GM21619 (cell line): ENCODE results near the gene FAT1.

ENCODE experiments used
- ATAC-seq: cut with Tn5 transposase; IDR thresholded peaks from one replicate; pipeline ENCODE4 v1.9.1; 2021; ENCODE audit not compliant: unreplicated experiment

The FAT1 gene

DNA sequence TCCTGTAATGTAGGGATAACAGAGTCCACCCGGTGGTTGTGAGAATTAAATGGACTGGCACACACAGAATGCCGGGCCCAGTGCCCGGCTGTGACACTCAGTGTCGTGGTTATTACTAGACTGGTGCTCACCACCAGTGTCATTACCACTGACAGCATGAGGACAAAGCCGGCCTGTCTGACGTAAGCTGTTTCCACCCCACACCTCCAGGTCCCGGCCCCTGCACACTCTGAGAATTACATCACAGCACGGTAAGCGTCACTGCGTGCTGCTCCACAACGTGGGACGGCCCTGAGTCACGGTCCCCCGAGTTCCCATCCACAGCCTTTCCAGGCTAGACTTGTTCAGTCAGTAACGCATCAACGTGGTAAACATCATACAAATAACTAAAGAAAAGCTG is 22.9 kb downstream of the FAT1 start:
- no peak for ATAC-seq

- ATAC-seq: no peak
Measured at GRCh38 chr4:186699881-186700397, 23.7 kb downstream of the FAT1 start.

GRCh38 chr4:186699298-186699697 is 24.4 kb downstream of the FAT1 start:
- no peak for ATAC-seq

- no peak for ATAC-seq
Measured at GRCh38 chr4:186698525-186698924, 25.1 kb downstream of the FAT1 start.

GRCh38 chr4:186698028-186698427 is 25.6 kb downstream of the FAT1 start:
- ATAC-seq: no peak

- ATAC-seq: no peak
Measured at GRCh38 chr4:186695392-186695791, 28.3 kb downstream of the FAT1 start.

GRCh38 chr4:186693894-186694293 is 29.8 kb downstream of the FAT1 start:
- no peak for ATAC-seq

DNA sequence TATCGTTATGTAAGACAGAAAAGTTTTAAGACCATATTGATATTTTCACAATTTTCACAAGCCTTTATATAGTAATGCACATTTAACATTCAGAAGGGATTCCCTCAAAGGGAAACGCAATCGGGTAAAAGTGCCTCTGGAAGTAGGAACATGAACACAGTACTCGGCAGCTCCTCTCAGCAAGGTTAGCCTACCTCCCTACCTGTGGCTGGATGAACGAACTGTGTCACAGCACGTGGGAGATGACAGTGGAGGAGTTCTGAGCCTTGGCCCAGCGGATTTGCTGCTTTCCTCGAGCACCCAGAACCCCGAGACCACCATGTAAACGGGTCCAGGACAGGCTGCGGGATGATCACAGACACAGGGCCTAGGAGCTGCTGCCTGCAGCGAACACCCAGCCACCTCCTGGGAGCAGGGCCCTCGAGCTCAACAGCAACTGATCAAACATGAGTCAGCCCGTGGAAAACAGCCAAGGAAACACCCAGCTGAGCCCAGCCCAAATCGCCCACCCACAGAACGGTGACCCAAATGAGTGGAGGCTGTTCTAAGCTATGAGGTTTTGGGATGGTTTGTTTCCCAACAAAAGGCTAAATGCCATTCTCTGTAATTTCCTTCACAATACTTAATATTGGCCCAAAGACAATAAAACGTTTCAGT is 30.4 kb downstream of the FAT1 start:
- ATAC-seq: no peak

GRCh38 chr4:186691396-186691795 is 32.3 kb downstream of the FAT1 start:
- no peak for ATAC-seq

DNA sequence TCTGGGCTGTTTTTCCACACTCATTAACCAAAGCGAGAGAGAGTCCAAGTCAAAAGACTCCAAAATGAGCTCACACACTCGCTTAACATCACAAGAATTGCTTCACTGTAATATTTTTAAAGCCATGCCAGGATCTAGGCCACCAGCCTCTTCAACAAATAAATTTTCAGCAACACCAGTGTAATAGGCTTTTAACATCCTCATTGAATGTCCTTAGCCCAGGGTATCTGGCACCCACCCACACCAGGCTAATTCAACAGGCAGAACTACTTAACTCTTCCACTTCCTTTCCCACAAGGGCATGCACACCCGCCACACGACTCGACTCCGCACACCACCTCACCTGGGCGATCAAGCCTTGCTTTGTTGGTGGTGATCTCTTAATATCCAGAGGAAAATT is 34.2 kb downstream of the FAT1 start:
- no peak for ATAC-seq

DNA sequence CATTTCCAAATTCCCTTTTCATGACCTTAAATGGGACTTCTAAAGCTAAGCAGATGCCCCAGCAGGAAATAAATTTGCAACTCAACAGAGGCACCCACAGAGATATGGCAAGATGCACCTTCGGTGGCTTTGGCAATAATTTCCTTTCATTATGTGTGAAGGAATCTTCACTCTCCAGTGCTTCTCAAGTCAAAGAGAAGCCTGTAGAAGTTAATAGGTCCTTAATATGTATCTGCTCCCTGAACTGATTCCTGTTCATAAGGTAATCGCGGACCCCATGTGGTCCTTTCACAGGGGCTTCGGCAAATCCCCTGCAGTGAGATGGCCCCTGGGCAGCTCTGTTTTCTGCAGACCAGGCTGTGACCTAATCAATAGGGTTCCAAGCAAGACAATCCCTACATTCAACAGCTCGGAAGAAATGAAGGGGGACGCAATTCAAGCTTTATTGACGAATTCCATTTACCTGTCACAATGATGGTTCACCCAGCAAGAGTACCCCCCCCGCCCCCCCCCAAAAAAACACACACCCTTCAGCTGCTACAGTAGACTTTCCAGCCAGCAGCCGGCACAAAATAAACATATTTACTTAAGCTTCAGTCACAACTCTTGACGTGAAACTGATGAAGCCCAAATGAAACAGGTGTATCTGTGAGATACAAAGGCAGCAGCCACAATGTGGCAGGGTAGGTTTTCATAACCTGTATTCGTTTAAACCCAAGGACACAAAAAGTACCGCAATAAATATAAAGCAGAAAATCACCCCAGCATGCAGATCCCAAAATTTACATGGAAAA is 35.3 kb downstream of the FAT1 start:
- ATAC-seq: no peak

GRCh38 chr4:186687265-186687664 is 36.4 kb downstream of the FAT1 start:
- ATAC-seq: no peak

DNA sequence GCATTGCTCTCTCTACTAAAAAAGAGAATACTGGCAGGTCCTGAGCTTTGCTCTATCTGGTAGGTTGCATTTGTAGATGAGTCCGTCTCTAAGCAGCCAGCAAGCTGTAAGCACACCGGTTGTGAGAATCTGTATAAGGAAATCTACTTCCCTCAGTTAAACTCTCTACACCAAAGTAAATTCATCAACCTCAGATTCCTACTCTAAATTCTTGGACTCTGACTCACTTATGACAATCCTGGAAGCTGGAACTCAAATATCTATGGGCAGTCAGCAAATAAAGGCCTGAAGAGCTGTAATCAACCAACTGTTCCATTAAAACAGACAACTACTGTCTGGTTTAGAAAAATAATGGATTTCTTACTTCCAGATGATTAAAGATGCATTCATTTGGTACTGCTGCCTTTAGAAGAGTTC is 37.9 kb downstream of the FAT1 start:
- ATAC-seq: no peak

DNA sequence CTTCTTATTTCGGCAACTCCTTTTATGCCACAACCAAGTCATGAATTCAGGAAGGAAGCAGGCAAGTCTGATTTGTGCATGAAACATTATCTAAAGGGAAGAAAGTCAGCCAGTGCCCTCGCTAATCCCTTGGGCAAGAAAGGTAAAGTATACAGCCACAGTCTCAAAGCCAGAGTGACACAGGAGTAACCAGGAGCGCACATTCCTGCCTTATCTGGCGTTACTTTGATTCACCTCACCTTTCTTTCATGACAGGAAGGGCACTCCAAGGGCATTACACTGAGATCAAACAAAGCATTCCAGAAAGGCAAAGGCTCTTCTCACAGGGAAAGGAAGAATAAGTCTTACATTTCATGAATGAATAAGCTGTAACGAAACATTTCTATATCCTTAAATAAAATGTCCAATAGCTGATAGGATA is 38.8 kb downstream of the FAT1 start:
- no peak for ATAC-seq

GRCh38 chr4:186684220-186684619 is 39.4 kb downstream of the FAT1 start:
- no peak for ATAC-seq

- no peak for ATAC-seq
Measured at GRCh38 chr4:186680641-186681040, 43.0 kb downstream of the FAT1 start.

DNA sequence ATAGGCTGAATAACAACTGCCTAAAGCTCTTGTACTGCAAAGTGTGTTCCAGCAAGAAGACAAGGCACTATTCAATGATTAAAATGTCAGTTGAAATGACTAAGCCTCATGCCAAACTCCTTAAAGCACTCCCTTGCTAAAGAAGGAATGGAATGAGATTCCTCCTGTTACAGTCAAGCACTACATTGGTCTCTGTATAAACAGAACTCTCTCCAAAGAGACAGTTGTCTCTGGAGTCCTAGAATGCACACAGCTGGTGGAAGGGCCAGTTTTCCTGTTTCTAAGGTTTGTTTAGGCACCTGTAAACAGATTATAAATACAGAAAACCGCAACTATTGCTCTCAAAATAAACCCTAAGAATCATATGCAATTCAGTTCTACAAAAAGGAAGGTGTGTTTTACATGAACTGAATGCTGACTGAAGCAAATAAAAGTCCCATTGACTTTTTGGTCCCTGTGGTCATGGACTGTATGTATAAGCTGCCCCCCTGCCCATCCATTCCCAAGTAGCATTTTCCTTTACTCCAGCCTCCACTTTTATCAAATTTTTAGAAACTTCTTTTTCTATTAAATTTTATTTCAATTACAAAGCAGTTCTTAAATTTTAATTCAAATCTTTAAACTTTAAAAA is 47.0 kb downstream of the FAT1 start:
- ATAC-seq: no peak

DNA sequence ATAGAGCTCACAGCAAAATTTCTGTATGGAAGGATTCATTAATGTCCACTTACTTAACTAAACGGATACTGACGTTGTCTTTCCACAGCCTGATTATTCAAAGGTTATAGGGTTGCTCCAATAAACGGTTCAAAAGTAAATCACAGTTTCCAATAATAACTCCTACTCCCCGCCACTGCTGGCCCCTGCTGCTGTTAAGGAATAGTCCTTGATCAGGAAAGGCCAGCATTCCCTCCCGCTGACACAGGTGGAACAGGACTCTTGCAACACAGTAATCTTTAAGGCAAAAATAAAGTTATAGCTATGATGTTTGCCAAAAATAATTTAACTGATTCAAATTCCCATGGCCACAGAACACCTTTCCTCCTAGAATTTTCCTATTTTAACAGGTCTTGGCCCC is 53.9 kb downstream of the FAT1 start:
- ATAC-seq: no peak

DNA sequence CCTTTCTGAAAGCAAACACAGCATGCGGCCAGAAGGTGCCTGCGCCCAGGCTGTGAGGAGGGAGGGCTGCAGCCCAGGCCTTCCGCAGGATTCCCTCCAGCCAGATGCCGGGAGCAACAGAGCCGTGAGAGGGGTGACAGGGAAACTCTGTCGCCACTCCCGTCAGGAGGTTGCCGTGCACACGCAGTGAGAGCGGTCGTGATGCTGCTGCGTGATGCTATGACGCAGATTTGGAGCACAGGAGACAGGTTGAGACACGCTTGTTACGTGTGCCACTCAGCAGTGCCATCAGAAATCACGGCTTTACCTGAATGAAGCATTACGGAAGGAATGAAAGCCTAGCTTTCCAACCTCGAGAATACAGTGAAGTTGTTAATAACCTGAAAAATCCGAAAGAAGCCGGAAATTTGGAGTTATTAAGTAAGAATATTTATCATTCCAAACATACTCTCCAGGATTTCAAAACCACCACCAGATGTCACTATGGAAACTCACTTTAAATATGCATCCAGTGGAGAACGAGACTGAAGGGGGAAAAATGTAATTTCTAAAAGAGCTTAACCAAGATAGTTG is 54.4 kb downstream of the FAT1 start:
- ATAC-seq: no peak

DNA sequence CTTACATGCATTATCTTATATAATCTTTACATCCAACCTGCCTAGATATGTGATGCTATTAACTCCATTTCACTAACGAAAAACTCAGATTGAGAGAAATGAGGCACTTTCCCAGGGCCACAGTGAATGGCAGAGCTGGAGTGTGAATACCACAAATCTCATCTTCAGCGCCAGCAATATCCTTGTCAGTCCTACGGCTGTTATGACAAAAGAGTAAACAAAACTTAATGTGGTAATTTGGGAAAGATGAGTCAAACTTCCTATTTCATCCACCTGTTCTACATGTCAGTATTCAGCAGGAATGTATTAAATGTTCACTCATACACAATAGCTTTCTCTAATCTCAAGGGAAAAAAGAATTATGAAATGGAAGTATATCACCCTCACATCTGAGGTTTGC is 56.9 kb downstream of the FAT1 start:
- no peak for ATAC-seq

DNA sequence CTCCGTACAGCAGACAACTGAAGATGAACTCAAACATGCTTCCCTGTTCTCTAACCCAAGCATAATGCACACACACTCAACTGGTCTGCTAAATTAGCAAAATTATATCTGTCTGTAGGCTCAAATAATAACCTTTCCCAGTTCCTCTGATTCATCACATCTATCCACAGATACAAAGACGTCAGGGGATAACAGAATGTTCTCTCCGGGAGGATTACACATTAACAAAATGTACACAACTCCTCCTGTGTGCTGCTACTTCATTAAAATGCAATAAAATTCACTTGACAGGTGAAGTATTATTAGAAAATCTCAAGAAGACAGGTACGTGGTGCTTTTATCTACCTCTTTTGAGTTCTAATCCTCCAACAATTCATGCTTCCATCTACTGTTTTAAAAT is 57.4 kb downstream of the FAT1 start:
- ATAC-seq: no peak

- no peak for ATAC-seq
Measured at GRCh38 chr4:186660403-186660802, 63.3 kb downstream of the FAT1 start.
